ENCODE data around the gene ADGRA3. TPM values are rescaled to one million over a fixed set of nuclear protein-coding genes. Genes with fewer than 3 reads are reported as not detected.

Gene ADGRA3
- total and polyA plus RNA-seq, 10 donors: 1.6 to 10.6 (median 5.4) TPM

DNA sequence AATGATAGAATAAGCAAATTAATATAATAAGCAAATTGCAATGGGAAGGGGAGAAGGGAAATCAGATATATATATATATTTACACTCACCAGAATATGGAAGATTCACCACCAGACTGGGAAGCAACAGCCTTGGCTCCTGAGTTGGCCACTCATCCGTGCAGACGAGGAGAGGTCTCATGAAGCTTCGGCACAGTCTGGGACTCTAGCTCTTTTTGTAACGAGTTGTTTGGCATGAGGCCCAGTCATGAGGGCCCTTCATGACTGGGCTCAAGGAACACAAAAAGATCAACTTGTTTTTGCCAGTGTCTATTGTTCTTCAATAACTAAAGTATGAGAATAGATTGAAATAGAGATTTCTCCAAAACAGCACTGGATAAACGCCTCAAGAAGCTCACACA is 176.4 kb downstream of the ADGRA3 start:
- no peak for DNase-seq
- no peaks in the 10 kb centered on the region for H3K27me3 ChIP-seq (replicated peaks in 1 of 7)
- intact Hi-C loops (cut with DNase I; ENCODE audit: low total_unique reads): no loop called here
- TF ChIP-seq POLR2AphosphoS5 (IDR thresholded peaks at IDR 0.05): no peak
- TF ChIP-seq POLR2A (IDR thresholded peaks at IDR 0.05): no peak
- TF ChIP-seq, protein P1, sequence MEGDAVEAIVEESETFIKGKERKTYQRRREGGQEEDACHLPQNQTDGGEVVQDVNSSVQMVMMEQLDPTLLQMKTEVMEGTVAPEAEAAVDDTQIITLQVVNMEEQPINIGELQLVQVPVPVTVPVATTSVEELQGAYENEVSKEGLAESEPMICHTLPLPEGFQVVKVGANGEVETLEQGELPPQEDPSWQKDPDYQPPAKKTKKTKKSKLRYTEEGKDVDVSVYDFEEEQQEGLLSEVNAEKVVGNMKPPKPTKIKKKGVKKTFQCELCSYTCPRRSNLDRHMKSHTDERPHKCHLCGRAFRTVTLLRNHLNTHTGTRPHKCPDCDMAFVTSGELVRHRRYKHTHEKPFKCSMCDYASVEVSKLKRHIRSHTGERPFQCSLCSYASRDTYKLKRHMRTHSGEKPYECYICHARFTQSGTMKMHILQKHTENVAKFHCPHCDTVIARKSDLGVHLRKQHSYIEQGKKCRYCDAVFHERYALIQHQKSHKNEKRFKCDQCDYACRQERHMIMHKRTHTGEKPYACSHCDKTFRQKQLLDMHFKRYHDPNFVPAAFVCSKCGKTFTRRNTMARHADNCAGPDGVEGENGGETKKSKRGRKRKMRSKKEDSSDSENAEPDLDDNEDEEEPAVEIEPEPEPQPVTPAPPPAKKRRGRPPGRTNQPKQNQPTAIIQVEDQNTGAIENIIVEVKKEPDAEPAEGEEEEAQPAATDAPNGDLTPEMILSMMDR (IDR thresholded peaks at IDR 0.05 in 8 of 11, conservative IDR thresholded peaks at IDR 0.05 in 3 of 11): no peak
- no peaks in the 10 kb centered on the region for H3K36me3 ChIP-seq
- no peaks in the 10 kb centered on the region for H3K4me1 ChIP-seq
- no peak overlapping the region for H3K4me3 ChIP-seq
- no peak overlapping the region for H3K27ac ChIP-seq
- H3K9me3 ChIP-seq: peaks cover 0 to 20% (median 0%) of the 10 kb centered on the region in 8 donors
- WGBS, 5 donors: 59 to 81% (median 77%) methylated on average over 5 of the region's 5 CpGs

DNA sequence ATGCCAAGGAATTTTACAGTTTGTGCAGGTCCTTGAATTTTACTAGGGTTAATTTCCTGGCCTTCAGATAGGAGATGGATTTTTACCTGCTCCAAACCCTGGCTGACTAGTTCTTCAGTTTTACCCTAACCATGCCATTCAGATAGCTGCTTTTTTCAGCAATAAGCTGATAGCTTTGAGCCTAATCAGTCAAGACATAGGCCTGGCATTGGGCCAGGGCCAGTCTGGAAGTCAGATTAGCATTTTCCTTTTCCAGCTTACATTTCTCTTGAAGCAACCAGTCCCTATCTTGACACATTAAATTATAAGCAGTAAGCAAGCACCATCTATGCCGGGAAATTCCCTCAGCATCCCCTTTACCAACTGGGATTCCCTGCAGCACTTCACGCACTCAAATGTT is 177.1 kb downstream of the ADGRA3 start:
- DNase-seq: no peak
- H3K9me3 ChIP-seq: peaks cover 0 to 20% (median 0%) of the 10 kb centered on the region in 8 donors
- H3K4me3 ChIP-seq: no peak overlapping the region
- H3K4me1 ChIP-seq: no peaks in the 10 kb centered on the region
- TF ChIP-seq, protein P1 (IDR thresholded peaks at IDR 0.05 in 8 of 11, conservative IDR thresholded peaks at IDR 0.05 in 3 of 11): no peak
- TF ChIP-seq POLR2A (IDR thresholded peaks at IDR 0.05): no peak
- TF ChIP-seq POLR2AphosphoS5 (IDR thresholded peaks at IDR 0.05): no peak
- intact Hi-C loops (cut with DNase I; ENCODE audit: low total_unique reads): no loop called here
- no peak overlapping the region for H3K27ac ChIP-seq
- WGBS, 5 donors: 75 to 89% (median 83%) methylated on average over 2 of the region's 2 CpGs
- no peaks in the 10 kb centered on the region for H3K27me3 ChIP-seq (replicated peaks in 1 of 7)
- no peaks in the 10 kb centered on the region for H3K36me3 ChIP-seq

Other genes with a start within 250 kb of the ADGRA3 start
- 10 to 100 TPM in 5 of 7 donors, 1 to 10 TPM in 2; 7.7 to 33.1 (median 19.0) TPM for gene GBA3, start 176.9 kb upstream of the ADGRA3 start, total RNA-seq
- gene GBA3, start 176.9 kb upstream of the ADGRA3 start, polyA plus RNA-seq: 1 to 10 TPM in 2 of 3 donors, under 1 TPM in 1; 0.43 to 2.2 (median 1.3) TPM

All from spleen (tissue), 11 donors.